GM12864 (cell line): ENCODE measurements around the gene ADAM15.

Experiments
- DNase-seq: peaks from one replicate; pipeline ENCODE4 v3.0.0-alpha.2; 2011; ENCODE audit warnings: low read depth
- H3K4me3 ChIP-seq: 2 replicates; pipeline ENCODE4 v1.5.1; 2011; ENCODE audit warnings: mild to moderate bottlenecking, low read depth, low read length, control low read depth
- CTCF ChIP-seq: IDR thresholded peaks from 2 replicates; pipeline ENCODE4 v1.5.1; 2011; ENCODE audit warnings: low read depth, mild to moderate bottlenecking, moderate library complexity, low read length, control low read depth, inconsistent platforms; ENCODE audit errors: missing control alignments

Gene ADAM15

GRCh38 chr1:155110381-155110780 is 59.3 kb downstream of the ADAM15 start:
- TF ChIP-seq CTCF, result no peak
- no peak overlapping the region for H3K4me3 ChIP-seq
- no peak for DNase-seq

- no peak for TF ChIP-seq CTCF
- DNase-seq, result no peak
- no peak overlapping the region for H3K4me3 ChIP-seq
Measured at GRCh38 chr1:155110826-155111225, 59.7 kb downstream of the ADAM15 start.
